A549 (cell line): ENCODE results near the gene DIAPH2.

Source experiments
- HDAC2 ChIP-seq: fragments of 200-600 bp; sonication (generic); IDR thresholded peaks from 2 replicates; pipeline ENCODE4 v1.6.1; 2016
- JUN ChIP-seq, 2 experiments: fragments of >200 bp; sonication (Bioruptor Twin); formaldehyde crosslinking; IDR thresholded peaks; 2 replicates in 1 of 2; 3 replicates in 1 of 2; pipeline ENCODE4 v1.6.1; 2016 to 2017
- POLR2A ChIP-seq: IDR thresholded peaks from 2 replicates; pipeline ENCODE4 v1.6.1; 2012; ENCODE audit warnings: mild to moderate bottlenecking, low read length
- TF ChIP-seq, protein P1 (sequence below): fragments of 200-600 bp; sonication (generic); IDR thresholded peaks from 2 replicates; pipeline ENCODE4 v1.6.1; 2016; ENCODE audit warnings: antibody characterized with exemption, mild to moderate bottlenecking, moderate library complexity
- TF ChIP-seq, protein P2 (sequence below): fragments of >200 bp; sonication (Bioruptor Twin); formaldehyde crosslinking; IDR thresholded peaks from 3 replicates; pipeline ENCODE4 v1.5.1; 2016
- TF ChIP-seq, protein P3 (sequence below): IDR thresholded peaks from 2 replicates; pipeline ENCODE4 v1.6.1; 2012

DNA sequence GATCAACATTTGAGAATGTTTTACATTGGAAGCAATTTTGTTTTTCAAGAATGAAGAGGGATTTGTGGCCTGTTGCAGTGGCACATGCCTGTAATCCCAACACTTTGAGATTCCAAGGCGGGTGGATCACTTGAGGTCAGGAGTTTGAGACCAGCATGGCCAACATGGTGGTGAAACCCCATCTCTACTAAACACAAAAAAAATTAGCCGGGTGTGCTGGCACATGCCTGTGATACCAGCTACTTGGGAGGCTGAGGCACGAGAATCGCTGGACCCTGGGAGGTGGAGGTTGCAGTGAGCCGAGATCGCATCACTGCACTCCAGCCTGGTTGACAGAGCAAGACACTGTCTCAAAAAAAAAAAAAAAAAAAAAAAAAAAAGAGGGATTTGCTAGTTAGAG lies 326.9 kb downstream of the DIAPH2 start:
- TF ChIP-seq JUN (IDR thresholded peaks at IDR 0.05): no peak
- no peak for TF ChIP-seq HDAC2
- TF ChIP-seq, protein P1, sequence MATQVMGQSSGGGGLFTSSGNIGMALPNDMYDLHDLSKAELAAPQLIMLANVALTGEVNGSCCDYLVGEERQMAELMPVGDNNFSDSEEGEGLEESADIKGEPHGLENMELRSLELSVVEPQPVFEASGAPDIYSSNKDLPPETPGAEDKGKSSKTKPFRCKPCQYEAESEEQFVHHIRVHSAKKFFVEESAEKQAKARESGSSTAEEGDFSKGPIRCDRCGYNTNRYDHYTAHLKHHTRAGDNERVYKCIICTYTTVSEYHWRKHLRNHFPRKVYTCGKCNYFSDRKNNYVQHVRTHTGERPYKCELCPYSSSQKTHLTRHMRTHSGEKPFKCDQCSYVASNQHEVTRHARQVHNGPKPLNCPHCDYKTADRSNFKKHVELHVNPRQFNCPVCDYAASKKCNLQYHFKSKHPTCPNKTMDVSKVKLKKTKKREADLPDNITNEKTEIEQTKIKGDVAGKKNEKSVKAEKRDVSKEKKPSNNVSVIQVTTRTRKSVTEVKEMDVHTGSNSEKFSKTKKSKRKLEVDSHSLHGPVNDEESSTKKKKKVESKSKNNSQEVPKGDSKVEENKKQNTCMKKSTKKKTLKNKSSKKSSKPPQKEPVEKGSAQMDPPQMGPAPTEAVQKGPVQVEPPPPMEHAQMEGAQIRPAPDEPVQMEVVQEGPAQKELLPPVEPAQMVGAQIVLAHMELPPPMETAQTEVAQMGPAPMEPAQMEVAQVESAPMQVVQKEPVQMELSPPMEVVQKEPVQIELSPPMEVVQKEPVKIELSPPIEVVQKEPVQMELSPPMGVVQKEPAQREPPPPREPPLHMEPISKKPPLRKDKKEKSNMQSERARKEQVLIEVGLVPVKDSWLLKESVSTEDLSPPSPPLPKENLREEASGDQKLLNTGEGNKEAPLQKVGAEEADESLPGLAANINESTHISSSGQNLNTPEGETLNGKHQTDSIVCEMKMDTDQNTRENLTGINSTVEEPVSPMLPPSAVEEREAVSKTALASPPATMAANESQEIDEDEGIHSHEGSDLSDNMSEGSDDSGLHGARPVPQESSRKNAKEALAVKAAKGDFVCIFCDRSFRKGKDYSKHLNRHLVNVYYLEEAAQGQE: no peak
- TF ChIP-seq, protein P2, sequence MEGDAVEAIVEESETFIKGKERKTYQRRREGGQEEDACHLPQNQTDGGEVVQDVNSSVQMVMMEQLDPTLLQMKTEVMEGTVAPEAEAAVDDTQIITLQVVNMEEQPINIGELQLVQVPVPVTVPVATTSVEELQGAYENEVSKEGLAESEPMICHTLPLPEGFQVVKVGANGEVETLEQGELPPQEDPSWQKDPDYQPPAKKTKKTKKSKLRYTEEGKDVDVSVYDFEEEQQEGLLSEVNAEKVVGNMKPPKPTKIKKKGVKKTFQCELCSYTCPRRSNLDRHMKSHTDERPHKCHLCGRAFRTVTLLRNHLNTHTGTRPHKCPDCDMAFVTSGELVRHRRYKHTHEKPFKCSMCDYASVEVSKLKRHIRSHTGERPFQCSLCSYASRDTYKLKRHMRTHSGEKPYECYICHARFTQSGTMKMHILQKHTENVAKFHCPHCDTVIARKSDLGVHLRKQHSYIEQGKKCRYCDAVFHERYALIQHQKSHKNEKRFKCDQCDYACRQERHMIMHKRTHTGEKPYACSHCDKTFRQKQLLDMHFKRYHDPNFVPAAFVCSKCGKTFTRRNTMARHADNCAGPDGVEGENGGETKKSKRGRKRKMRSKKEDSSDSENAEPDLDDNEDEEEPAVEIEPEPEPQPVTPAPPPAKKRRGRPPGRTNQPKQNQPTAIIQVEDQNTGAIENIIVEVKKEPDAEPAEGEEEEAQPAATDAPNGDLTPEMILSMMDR: no peak
- TF ChIP-seq, protein P3, sequence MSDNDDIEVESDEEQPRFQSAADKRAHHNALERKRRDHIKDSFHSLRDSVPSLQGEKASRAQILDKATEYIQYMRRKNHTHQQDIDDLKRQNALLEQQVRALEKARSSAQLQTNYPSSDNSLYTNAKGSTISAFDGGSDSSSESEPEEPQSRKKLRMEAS: no peak
- TF ChIP-seq POLR2A: no peak
